Measurements from ENCODE around the gene IQGAP1. TPM values are rescaled to one million over a fixed set of nuclear protein-coding genes. Genes with fewer than 3 reads are reported as not detected.

IQGAP1 gene, protein sequence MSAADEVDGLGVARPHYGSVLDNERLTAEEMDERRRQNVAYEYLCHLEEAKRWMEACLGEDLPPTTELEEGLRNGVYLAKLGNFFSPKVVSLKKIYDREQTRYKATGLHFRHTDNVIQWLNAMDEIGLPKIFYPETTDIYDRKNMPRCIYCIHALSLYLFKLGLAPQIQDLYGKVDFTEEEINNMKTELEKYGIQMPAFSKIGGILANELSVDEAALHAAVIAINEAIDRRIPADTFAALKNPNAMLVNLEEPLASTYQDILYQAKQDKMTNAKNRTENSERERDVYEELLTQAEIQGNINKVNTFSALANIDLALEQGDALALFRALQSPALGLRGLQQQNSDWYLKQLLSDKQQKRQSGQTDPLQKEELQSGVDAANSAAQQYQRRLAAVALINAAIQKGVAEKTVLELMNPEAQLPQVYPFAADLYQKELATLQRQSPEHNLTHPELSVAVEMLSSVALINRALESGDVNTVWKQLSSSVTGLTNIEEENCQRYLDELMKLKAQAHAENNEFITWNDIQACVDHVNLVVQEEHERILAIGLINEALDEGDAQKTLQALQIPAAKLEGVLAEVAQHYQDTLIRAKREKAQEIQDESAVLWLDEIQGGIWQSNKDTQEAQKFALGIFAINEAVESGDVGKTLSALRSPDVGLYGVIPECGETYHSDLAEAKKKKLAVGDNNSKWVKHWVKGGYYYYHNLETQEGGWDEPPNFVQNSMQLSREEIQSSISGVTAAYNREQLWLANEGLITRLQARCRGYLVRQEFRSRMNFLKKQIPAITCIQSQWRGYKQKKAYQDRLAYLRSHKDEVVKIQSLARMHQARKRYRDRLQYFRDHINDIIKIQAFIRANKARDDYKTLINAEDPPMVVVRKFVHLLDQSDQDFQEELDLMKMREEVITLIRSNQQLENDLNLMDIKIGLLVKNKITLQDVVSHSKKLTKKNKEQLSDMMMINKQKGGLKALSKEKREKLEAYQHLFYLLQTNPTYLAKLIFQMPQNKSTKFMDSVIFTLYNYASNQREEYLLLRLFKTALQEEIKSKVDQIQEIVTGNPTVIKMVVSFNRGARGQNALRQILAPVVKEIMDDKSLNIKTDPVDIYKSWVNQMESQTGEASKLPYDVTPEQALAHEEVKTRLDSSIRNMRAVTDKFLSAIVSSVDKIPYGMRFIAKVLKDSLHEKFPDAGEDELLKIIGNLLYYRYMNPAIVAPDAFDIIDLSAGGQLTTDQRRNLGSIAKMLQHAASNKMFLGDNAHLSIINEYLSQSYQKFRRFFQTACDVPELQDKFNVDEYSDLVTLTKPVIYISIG (N-terminal part only)
- total RNA-seq: 160 and 270 TPM in 2 replicates
- polyA plus RNA-seq: 222 and 231 TPM in 2 replicates
- 176 TPM in 2 replicates for polyA plus RNA-seq (2012)
- 127 and 133 TPM in 2 replicates for polyA minus RNA-seq (ENCODE audit: low replicate concordance)

DNA sequence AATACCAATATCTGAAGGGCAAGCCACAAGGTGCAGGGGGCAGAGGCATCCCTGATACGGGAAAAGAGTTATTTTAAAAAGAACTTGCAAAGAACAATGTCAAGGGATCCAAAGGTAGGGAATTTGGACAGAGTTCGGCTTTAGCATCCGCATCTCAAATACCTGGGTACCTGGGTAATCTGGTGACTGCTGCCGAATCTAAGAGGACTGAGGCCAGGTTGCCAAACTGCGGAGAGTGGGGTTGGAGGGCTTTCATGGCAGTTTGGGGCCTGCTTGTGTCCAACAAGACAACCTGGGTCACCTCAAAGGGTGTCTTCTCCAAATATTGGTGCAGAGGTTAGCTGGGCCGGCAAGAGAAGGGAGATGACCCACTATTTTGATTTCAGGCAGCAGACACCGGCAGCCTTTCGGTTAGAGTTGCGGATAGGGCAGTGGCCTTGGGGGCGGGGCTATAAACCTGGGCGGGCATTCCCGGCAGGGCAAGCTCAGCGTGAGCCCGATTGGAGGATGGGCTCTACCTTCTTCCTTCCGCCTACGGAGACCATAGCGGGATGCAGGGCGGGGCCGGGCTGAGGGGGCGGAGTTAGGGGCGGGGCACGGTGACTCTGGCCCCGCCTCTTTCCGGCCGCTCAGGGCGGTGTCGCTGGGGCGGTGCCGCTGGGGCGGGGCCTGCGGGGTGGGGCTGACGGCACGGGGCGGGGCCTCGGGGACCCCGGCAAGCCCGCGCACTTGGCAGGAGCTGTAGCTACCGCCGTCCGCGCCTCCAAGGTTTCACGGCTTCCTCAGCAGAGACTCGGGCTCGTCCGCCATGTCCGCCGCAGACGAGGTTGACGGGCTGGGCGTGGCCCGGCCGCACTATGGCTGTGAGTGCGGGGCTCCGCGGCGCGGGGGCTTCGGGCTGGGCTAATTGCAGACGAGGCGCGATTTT is at the start of gene IQGAP1:
Gene IQGAP1 (plus strand): TSS at position 709 of the 928 bp plus-strand sequence. CDS start 100 bp downstream, at position 809.
- peaks cover 2% of the 10 kb centered on the region for H3K4me1 ChIP-seq (ENCODE audit: control insufficient read depth, extremely low read depth, insufficient read depth, low read length)
- H3K9me3 ChIP-seq (ENCODE audit: control insufficient read depth, insufficient read depth, low read depth, low read length): no peaks in the 10 kb centered on the region
- H3K4me3 ChIP-seq (replicated peaks in 1 of 4; ENCODE audit: control extremely low read depth in 1 of 4, insufficient read depth in 1 of 4, low read depth in 3 of 4, low read length in 4 of 4): peak within 1 kb of the TSS; percentile 60 to 97 (median 81)
- peak within 1 kb of the TSS; percentile 81 for H3K4me2 ChIP-seq (ENCODE audit: extremely low read depth, insufficient read depth, low read length)
- peak within 1 kb of the TSS; percentile 85 for H3K27ac ChIP-seq (ENCODE audit: insufficient read depth, low read length)
- H2AFZ ChIP-seq (ENCODE audit: low read length): peak within 1 kb of the TSS; percentile 81
- H3K79me2 ChIP-seq (ENCODE audit: control insufficient read depth, insufficient read depth, low read length): peaks cover 43% of the 10 kb centered on the region
- no peaks in the 10 kb centered on the region for H4K20me1 ChIP-seq (ENCODE audit: control insufficient read depth, extremely low read depth, insufficient read depth, low read length)
- H3K9ac ChIP-seq (ENCODE audit: insufficient read depth, low read length): peak within 1 kb of the TSS; percentile 97
- H3K36me3 ChIP-seq (ENCODE audit: control insufficient read depth, insufficient read depth, low read length): peaks cover 3% of the 10 kb centered on the region
- no peaks in the 10 kb centered on the region for H3K27me3 ChIP-seq (ENCODE audit: control insufficient read depth, insufficient read depth, low read length)
- peak; percentile 93 to 95 for DNase-seq (ENCODE audit: low read depth in 2 of 2)
- TF ChIP-seq, protein P1, sequence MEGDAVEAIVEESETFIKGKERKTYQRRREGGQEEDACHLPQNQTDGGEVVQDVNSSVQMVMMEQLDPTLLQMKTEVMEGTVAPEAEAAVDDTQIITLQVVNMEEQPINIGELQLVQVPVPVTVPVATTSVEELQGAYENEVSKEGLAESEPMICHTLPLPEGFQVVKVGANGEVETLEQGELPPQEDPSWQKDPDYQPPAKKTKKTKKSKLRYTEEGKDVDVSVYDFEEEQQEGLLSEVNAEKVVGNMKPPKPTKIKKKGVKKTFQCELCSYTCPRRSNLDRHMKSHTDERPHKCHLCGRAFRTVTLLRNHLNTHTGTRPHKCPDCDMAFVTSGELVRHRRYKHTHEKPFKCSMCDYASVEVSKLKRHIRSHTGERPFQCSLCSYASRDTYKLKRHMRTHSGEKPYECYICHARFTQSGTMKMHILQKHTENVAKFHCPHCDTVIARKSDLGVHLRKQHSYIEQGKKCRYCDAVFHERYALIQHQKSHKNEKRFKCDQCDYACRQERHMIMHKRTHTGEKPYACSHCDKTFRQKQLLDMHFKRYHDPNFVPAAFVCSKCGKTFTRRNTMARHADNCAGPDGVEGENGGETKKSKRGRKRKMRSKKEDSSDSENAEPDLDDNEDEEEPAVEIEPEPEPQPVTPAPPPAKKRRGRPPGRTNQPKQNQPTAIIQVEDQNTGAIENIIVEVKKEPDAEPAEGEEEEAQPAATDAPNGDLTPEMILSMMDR (conservative IDR thresholded peaks at IDR 0.05 in 1 of 2, IDR thresholded peaks at IDR 0.05 in 1 of 2; ENCODE audit: low read depth in 1 of 2, low read length in 2 of 2): no peak
- TF ChIP-seq EZH2 (IDR thresholded peaks at IDR 0.05; ENCODE audit: low read length, missing control alignments): no peak

DNA sequence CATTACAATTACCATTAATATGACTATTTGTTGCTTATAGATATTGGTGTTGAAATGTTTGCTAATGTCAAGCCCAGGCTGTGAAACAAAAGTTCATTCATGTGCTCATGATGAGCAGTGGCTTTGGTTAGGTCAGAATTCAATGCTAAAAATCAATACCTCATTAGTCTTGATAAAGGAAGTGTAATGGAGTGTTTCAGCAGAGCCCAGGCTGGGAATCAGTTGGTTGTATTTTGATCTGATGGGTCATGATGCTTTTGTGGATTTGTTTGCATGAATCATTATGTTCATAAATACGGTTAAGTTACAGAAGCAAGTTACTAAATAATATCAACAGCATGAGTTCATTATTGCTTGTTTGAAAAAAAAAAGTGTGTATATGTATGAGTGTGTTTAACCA is 49.5 kb upstream of the IQGAP1 start:
- Histone ChIP-seq H2AFZ (ENCODE audit: low read length) (no peak overlapping the region), H3K4me2 (ENCODE audit: extremely low read depth, insufficient read depth, low read length) (no peak overlapping the region), H3K36me3 (ENCODE audit: control insufficient read depth, insufficient read depth, low read length) (no peaks in the 10 kb centered on the region), H3K4me1 (ENCODE audit: control insufficient read depth, extremely low read depth, insufficient read depth, low read length) (peaks cover 8% of the 10 kb centered on the region), H3K9me3 (ENCODE audit: control insufficient read depth, insufficient read depth, low read depth, low read length) (no peaks in the 10 kb centered on the region), H3K4me3 (replicated peaks in 1 of 4; ENCODE audit: control extremely low read depth in 1 of 4, insufficient read depth in 1 of 4, low read depth in 3 of 4, low read length in 4 of 4) (no peak overlapping the region), H3K27me3 (ENCODE audit: control insufficient read depth, insufficient read depth, low read length) (no peaks in the 10 kb centered on the region), H3K27ac (ENCODE audit: insufficient read depth, low read length) (no peak overlapping the region), H3K9ac (ENCODE audit: insufficient read depth, low read length) (no peak overlapping the region), H3K79me2 (ENCODE audit: control insufficient read depth, insufficient read depth, low read length) (no peaks in the 10 kb centered on the region), H4K20me1 (ENCODE audit: control insufficient read depth, extremely low read depth, insufficient read depth, low read length) (no peaks in the 10 kb centered on the region)
- no peak for DNase-seq (ENCODE audit: low read depth in 2 of 2)
- TF ChIP-seq EZH2 (IDR thresholded peaks at IDR 0.05; ENCODE audit: low read length, missing control alignments): no peak
- TF ChIP-seq, protein P1 (conservative IDR thresholded peaks at IDR 0.05 in 1 of 2, IDR thresholded peaks at IDR 0.05 in 1 of 2; ENCODE audit: low read depth in 1 of 2, low read length in 2 of 2): no peak
